ENCODE data around the gene MTCL1.
"Not testable (repeated sequence)": the region's sequence is repeated elsewhere in the genome, so short reads cannot be mapped to it uniquely, and the experiment has no call there.

MTCL1 gene

DNA sequence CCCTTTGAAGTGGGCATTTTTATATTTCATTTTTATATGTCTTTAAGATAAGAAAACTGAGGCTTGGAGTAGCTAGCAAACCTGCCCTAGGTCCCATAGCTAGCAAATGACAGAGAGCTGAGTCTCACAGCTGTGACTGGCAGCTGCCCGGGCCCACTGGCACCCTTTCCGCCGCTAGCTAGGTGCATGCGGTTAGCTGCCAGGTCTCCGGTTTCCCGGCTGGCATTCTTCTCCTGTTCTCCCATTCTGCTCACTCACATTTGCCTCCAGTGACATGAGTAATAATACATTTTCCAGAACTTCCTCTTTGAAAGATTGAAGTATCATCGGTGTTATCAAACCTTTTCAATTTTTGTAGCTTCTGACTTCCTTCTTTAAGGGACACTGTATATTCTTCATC lies 38.7 kb downstream of the MTCL1 start:
- no peak for DNase-seq (ENCODE audit: low spot score)

DNA sequence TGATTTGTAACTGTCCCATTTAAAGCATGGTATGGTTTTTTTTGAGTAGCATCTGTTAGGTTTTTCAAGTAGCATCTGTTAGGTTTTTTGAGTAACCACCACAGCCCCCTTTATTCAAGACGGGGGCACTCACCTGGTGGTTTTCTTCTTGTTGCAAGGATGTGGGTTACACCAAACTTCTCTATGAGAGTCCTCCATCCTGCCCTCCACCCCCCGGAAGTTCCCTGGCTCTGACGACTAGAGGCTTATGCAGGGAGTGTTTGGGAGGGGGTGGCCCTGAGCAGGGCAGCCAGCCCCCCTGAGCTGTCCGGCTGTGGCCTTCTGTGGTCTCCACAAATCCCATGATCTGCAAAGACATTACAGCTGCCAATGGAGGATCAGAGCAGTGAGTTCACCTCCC lies 39.3 kb downstream of the MTCL1 start:
- DNase-seq (ENCODE audit: low spot score): no peak

DNA sequence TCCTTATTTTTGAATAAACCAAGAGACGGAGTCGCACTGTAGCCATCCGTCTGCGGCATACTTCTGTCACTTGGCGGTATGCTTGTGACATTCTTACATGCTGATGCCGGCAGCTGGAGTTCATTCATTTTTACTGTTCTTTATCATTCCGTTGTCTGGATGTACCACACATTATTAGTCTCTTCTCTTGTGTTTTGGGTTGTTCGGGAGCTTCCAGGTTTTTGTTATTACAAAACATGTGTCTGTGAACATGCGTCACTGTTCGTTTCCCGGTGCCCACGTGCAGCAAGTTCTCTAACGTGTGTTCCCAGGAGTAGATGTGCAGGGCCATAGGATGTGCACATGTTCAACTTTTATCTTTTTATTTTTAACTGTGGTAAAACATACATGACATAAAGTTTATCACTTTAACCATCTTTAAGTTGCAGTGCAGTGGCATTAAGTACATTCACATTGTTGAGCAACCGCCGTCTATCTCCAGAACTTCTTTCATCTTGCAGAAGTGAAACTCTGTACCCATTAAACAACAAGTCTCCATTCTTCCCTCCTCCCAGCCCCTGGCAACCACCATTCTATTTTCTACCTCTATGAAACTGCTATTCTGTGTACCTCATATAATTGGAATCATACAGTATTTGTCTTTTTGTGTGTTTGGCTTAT lies 40.1 kb downstream of the MTCL1 start:
- DNase-seq (ENCODE audit: low spot score): no peak

DNA sequence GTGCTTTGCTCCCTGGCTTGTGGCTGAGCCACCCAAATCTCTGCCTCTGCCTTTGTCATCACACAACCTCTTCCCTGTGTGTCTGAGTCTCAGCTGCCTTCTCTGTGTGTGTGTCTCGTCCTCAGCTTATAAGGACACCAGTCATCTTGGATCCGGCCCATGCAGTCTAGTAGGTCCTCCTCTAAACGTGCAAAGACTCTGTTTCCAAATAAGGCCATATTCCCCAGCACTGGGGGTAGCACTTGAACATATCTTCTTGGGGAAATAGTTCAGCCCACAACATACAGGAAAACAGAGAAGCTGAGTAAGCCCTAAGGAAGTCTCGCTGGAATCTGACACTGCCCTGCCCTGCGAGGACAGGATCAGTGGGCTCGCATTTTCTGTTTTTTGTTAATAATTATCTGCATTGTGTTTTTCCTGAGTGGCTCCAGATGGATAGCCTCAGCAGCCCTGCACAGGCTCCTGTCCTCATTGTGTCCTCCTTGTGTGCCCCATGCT lies 42.1 kb downstream of the MTCL1 start:
- DNase-seq (ENCODE audit: low spot score): no peak

DNA sequence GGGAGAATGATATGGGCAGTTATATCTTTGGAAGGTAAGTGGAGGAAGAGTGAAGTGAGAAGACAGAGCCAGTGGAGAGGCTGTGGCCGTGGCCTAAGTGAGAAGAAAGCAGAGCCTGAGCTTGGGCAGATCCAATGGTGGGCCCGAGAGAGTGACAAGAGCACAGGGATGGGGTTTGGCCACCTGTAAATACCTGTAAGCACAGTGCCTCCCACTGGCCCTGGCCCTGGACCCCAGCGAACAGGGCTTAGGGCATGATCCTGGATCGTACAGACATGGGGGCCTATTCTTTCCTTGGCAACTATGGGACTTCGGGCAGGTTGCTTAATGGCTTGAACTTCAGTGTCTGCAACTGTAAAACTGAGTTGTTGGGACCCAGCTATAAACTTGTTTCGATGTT lies 44.1 kb downstream of the MTCL1 start:
- DNase-seq (ENCODE audit: low spot score): no peak

DNA sequence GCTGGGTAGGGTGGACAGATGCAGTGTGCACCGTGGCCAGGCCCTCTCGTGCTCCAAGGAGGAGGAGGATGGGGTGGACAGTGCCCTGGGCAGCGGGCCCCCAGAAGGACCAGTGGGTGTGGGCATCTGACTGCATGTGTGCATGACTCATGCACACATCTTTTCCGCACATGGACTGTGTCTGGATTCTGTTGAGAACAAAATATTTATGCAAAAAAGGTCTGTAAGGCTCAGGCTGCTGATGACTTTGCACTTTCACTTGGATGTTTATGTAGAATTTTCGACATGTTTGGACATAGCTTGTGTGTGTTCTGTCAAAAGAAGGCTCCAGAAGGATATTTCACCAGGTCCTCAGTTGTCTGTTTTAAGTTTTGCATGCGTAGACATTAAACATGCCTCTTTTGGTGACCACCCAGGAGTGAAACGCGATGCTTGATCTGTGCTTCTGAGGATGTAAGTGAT lies 45.6 kb downstream of the MTCL1 start:
- no peak for DNase-seq (ENCODE audit: low spot score)

DNA sequence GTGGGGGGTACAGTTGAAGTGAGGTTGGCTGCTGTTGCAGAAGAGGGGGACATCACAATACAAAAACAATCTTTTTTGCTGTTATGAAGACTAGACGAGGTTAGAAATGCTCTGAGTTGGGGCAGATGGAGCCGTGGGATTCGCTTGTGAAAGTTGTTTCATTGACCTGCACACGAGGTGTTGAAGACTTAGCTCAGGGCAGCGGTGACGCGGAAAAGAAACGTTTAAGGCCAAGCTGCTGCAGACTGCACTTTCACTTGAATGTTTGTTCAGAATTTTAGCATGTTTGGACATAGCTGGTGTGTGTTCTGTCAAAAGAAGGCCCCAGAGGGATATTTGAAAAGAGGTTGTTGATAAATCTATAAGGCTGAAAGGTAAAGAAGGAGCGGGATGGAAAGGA lies 46.3 kb downstream of the MTCL1 start:
- DNase-seq (ENCODE audit: low spot score): no peak

DNA sequence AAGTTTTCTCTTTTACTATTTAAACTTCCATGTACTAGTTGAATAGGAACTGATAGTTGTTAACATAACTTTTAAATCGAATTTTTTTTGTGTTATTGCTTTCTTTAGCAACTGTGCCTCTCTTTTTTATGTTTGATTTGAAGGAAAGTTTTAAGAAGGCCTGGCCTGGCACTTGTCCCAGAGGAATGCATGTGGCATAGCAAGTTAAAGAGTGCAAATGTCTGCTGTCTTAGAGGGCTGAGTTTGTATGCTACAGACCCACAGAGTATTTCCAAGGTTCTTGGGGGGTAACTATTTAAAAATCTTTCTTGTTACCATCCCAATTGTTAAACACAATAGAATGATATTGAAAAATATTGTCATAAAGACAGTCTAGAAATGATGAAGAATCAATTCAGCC lies 47.0 kb downstream of the MTCL1 start:
- DNase-seq (ENCODE audit: low spot score): no peak

DNA sequence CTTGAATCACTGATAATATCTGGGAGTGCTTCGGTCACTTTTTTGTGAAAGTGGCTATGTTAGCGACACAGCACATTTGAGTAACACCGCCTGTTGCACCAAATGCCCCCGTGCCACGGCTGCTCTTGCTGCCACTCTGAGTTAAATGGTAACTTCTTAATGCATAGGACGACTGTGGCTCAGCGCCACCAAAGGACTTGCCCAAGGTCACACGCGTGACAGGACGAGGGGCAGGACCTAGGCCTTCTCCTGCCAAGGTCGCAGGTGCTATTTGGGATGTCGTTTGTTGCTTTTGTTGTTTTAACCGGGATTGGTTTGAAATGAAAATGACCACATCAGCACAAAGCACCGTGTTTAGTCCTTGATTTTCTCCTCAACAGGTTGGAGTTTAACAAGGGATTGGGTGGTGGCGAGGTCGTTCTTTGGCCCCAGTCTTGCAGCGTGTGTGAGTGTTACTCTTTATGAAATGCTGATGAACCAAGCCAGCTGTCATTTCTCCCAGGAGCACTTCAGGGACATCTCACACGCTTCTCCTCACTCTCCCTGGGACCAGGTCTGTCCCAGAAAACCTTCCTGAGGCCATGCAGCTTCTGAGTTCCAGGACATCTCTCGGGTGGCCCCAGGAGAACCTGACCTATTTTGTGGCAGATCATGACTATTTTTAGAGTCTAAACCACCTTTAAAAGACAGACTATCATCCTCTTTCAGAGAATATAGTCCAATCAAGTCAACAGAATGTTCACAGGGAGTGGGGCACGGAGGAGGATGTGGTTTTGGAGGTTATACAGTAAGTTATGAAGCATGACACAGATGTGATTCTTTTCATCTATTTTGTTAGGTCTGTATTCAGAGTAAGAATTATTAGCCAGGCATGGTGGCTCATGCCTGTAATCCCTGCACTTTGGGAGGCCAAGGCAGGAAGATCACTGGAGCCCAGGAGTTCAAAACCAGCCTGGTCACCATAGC lies 49.9 kb downstream of the MTCL1 start:
- DNase-seq (ENCODE audit: low spot score): no peak

DNA sequence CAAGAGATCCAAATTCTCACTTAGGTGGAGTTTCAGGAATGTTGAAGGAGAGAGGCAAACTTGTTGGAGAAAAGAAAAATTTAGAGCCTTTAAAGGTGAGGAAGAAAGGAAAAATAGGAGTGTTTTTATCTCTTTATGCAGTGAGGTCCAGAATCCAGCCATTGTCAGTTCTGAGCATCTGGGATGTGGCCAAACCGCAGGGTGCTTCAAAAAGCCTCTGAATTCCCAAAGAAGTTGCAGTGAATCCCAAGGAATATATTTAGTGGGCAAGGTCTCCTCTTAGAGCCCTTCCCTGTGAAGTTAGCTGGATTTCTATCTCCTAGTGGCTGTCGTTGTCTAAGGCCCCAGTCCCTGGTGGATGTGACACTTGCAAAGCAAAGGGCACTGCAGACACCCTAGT lies 51.2 kb downstream of the MTCL1 start:
- DNase-seq (ENCODE audit: low spot score): no peak

DNA sequence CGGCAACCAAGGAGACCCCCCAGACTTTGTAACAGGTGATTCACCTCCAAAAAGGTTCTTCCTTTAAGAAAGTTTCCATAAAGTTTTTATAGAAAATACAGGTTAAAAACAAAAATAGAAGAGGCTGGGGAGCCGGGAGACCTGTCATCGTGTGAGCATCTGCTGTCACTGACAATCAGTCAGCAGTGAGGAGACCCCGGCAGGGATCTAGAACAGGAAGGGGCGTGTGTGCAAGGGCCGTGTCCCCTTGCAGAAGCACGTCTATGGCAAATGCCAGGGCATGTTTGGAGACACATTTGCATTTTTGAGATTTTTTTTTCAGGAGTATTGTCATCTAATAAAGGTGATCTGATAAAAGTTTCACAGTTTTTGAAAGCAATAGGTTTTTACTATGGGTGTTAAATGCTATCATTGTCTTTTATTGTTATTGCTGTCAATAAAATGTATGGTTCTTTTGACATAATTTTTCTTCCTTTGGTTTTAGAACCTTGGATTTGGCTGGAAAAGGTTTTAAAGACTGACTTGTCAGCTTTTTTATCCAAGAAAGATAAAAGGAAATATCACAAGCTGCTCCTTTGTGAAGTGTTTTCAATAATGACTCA lies 52.1 kb downstream of the MTCL1 start:
- DNase-seq (ENCODE audit: low spot score): peak; percentile 6

DNA sequence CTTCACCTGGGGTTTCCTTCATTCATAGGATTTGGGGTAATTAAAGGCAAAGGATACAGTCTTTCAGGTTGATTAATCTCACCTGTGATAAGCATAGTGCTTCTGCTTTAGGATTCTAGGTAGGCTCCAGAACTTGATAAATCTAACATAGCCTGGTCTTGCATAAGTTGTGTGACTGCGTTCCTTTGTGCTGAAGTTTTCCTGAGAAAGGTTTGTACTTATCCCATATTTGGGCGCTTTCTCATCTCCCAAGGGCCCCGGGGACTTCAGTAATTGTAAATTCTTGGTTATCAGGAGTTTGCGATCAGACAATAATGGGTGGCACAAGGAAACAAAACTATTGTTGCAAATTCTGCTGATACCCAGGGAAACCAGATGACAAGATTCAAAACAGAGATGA lies 53.1 kb downstream of the MTCL1 start:
- DNase-seq (ENCODE audit: low spot score): no peak

DNA sequence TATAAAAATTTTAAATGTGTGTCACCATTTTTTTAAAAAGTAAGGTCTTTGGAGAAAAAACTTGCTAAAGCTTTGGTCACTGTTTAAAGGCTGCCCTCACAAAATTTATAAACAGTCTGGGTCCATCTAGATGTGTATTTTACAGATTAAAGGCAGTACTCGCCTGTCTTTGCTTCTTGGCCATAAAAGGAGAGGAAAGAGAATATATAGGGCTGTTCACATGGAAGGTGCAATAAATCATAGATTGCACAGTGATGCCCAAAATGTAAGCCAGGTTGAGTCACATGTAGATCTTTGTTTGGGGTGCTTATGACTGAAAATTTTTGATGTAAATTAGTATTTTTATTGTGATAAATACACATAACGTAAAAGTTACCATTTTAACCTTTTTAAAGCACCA lies 55.6 kb downstream of the MTCL1 start:
- DNase-seq (ENCODE audit: low spot score): no peak

DNA sequence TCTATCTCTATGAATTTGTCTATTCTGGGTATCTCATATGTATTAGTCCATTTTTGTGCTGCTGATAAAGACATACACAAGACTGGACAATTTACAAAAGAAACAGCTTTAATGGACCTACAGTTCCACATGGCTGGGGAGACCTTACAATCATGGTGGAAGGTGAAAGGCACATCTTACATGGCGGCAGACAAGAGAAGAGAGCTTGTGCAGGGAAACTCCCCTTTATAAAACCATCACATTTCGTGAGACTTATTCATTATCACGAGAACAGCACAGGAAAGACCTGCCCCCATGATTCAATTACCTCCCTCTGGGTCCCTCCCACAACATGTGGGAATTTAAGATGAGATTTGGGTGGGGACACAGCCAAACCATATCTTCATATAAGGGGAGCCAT lies 56.2 kb downstream of the MTCL1 start:
- DNase-seq (ENCODE audit: low spot score): not testable (repeated sequence)

DNA sequence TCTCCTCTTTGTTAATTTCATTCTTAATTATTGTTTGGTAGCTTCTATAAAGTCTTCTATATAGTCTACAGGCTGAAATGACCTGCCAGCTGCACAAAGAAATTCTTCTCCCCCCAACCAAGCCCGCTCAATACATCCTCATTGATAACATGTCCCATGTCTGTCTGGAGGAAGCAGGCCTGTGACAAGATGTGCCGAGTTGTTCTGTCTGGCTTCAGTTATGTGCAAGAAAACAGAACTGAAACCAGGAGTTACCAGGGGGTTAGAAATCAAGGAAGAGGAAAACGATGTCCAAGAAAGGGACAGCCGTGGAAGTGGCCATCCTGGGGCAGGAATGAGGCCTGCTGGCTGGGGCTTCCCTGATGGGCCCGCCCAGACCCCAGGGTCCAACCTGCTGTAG lies 57.6 kb downstream of the MTCL1 start:
- DNase-seq (ENCODE audit: low spot score): no peak

DNA sequence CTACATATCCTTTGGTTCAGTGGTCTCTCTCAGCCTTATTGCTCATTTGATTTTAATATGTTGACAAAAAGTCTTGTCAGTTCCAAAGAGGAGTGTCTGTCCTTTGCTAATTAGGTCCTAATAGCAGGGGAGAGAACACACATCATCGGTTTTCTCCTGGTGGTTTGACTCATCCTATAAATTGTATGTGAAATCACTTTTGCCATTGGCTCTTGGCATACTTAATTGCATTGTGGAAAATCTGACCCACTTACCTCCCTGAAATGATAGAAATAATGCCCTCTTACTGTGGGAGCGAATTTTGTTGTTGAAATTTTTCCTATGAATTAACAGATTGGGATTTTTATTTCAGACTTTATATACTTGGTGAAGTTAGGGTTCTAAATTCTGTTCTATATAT lies 58.3 kb downstream of the MTCL1 start:
- DNase-seq (ENCODE audit: low spot score): no peak

DNA sequence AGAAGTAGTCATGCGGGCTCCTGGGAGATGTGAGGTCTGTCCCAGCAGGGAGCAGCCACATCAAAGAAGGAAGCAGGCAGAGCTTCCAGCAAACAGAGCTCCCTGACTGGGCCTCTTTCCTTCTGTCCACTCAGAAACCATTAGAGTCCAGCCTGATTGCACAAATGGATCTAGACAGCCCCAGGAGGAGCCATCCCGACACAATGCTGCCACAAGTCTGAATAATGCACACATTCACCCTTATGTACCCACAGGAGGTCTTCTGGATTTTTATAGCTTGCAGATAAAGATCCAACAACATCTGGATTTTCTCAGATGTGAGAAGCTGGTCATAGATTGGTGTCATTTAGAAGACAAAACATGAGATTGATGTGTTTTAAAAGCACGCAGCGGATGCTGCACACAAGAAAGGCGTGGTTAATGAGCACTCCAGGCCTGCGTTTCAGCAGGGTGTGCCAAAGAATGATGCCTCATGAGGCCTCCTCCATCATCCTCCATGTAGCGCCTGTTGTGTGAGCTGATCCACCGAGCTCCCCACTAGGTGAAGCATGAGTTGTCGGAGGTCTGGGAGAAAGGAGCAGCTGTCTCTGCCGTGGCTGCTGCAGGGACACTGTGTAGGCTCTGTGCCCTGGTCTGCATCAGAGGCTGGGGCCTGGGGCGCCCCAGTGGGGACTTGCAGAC lies 60.6 kb downstream of the MTCL1 start:
- no peak for DNase-seq (ENCODE audit: low spot score)

DNA sequence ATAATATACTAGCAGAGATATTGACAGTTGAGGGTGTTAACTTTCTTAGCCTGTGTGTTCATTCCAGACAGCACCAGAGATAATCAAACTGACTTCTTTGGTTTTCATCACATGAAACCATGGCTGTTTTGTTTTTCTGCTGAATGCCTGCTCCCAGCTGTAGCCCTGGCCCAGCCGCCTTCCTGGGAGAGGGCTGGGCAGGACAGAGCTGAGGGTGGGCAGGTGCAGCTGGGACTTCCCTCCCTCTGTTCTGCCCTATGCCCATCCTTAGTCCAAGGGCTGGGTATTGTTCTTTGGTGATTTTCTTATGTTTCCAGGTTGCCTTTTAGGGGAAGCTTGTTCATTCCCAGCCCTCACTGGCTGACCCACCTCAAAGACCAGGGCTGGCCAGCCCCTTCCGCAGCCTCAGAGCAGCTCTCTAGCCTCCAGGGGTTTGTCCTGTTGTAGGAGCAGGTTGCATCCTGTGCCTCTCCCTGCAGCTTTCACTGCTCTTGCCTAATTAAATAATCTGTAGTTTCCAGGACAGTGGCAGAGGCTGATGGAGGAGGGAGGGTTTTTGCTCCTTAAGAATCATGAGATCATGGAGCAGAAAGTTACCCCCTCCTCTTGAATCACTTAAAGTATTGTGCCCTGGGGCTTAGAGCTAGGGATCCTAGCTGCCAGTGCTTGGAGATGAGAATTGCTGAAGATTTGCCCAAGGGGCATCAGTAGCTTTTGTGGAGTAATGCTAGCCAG lies 61.4 kb downstream of the MTCL1 start:
- DNase-seq (ENCODE audit: low spot score): no peak

DNA sequence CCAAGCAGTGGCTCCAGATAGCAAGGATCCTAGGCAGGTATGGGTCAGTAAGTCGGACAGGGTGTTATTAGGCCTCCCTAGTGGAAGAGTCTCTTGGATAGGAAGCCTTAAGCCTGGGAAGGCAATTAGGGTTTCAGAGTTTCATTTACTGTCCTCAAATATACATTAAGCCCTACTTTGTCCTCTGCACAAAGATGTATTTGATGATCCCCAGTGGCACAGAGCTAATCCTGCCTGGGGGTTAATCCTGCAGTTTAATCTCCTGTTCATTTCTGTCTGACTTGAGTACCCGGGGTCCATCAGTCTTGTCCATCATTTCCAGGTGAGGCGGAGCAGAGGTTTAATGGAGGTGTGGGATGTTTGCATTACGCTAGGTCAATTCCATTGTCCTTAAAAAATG lies 62.0 kb downstream of the MTCL1 start:
- no peak for DNase-seq (ENCODE audit: low spot score)

DNA sequence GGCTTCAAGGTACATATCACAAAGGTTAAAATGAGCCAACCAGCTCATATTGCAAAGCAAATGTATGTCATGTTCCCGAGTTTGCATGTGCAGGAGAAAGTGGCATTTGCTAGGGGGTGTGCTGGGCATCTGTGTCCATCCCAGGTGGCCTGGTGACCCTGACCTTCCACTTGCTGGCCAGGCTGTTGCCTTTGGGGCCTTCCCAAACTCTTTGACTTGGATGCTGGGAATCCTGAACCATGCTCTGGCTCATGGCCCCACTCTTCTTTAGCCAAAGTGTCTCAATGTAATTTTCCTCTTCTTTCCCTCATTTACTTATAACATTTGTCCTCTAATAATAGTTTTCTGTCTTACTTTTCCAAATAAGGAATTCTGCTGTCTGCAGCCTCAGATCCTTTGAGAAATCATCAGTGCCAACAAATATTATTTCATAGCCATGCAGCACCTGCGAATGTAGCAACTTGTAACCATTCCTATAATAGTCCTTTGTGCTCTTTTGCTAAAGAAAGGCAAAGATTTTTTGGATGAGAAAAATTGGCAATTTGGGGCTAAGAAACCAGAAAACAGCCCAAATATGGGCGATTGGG lies 64.2 kb downstream of the MTCL1 start:
- DNase-seq (ENCODE audit: low spot score): no peak

DNA sequence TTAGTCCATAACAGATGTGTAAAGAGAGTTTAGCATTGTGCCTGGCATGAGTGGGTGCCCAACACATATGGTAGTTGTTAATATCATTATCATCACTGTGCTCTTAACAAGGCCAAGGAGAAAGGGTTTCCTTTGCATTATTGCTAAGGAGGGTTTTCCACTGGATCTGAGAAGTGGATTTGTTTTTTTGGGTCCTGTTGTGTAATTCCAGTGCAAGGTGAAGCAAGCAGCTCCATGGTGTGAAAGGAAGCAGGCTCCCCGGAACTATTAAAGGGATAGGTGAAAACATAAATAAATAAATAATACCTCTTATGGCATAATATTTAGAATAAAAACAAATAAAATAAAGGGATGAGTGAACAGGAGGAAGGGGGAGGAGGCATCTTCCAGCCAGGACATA lies 65.3 kb downstream of the MTCL1 start:
- no peak for DNase-seq (ENCODE audit: low spot score)
